ENCODE data around the gene NOTCH3.

The NOTCH3 gene

DNA sequence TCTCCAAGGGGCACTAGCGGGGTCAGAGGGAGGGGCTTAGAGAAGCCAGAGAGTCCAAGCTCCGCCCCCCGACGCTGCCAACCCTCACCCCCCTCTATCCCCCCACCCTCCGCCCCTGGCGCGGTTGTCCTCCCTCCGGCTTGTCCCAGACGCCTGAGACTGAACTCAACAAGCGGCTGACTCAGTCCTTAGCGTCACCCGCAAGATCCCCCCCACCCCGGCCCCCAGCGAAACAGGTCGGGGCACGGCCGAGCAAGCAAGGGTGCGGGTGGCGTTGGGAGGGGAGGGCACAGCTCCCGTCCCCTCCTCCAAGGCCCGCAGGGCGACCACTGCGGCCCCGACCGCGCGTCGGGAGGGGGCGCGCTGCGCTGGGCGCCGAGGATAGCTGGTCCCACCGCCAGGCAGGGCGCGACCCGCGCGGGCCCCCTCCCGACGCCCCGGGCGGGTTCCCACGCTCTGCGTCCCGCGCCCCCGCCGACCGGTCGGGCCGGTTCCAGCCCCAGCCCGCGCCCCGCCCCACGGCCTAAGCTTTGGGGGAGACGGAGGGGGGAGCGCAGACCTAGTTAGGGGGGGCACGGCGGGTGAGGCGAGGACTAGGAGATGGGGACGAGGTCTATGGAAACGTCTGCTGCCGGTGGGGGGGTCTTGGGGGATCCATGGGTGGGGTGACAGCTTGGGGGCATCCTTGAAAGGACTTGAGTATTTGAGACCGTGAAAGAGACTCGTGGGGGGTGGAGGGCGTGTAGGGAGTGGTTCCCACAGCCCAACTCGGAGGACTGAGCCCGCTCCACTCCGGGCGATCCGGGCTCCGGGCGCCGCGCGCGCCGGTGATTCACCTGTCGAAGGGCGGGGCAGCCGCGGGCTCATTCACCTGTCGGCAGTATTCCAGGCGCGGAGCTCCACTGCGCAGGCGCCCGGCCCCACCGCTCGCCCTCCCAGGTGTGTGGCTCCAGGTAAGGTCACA is 5.1 kb downstream of the NOTCH3 start:
- no peak for DNase-seq

GRCh38 chr19:15194938-15195337 is 5.9 kb downstream of the NOTCH3 start:
- no peak for DNase-seq

GRCh38 chr19:15191982-15192381 is 8.8 kb downstream of the NOTCH3 start:
- DNase-seq: no peak

GRCh38 chr19:15191514-15191913 is 9.3 kb downstream of the NOTCH3 start:
- DNase-seq: no peak

GRCh38 chr19:15188851-15189250 is 11.9 kb downstream of the NOTCH3 start:
- no peak for DNase-seq

GRCh38 chr19:15187026-15188007 is 13.5 kb downstream of the NOTCH3 start:
- DNase-seq: no peak

DNA sequence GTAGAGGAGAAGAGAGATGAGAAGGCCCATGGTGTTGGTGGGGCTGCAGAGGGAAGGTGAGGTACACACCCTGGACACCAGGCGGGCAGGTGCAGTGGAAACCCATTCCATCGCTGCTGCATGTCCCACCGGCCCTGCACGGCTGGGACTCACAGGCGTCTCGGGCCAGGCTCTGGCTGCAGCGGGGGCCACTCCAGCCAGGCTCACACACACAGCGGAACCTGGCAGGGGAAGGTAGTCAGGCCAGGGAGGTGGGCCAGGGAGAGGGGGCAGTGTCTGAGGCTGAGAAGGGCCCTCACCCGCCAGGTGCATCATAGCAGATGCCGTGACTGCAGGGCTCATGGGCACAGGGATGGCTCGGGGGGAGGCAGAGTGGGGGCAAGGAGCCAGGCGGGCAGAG is 15.6 kb downstream of the NOTCH3 start:
- no peak for DNase-seq

- no peak for DNase-seq
These were observed 16.0 kb downstream of the NOTCH3 start for GRCh38 chr19:15184776-15185175.

- DNase-seq: no peak
These were observed 19.4 kb downstream of the NOTCH3 start for GRCh38 chr19:15181394-15181793.

GRCh38 chr19:15180451-15181390 is 20.1 kb downstream of the NOTCH3 start:
- no peak for DNase-seq

- DNase-seq: no peak
These were observed 22.0 kb downstream of the NOTCH3 start for GRCh38 chr19:15178629-15179308.

DNA sequence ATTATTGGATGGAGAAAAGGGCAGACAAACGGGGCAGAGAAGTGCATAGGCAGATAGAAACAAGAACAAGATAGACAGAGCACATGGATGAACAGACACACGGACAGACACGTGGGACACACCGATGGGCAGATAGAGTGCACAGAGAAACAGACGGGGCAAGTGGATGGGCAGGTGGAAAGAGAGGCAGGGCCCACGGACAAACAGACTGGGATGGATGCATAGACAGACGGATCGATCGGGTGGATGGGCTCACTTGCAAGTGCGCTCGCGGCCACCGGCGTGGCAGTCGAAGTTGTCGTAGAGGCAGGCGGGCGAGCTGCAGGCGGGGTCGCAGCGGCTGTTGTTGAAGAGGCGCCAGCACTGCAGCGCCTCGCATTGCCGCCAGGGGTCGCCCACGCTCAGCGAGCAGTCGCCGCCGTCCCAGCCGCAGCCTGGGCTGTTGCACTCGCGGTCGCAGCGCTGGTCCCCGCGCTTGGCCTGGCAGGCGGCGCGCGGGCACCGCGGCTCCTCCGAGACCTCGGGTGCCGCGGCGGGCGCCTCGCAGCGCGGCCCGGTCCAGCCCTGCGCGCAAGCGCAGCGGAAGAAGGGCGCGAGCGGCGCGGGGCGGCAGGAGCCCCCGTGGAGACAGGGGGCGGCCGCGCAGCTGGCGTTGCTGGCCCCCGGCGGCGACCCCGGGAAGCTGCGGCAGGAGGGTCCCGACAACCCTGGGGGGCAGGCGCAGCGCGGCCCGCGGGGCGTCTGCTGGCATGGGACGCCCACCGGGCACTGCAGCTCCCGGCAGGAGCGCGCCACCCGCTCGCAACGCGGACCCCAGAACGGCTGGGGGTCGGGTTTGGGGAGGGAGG is 23.3 kb downstream of the NOTCH3 start:
- peak; percentile 48 to 83 (median 72) for DNase-seq

DNA sequence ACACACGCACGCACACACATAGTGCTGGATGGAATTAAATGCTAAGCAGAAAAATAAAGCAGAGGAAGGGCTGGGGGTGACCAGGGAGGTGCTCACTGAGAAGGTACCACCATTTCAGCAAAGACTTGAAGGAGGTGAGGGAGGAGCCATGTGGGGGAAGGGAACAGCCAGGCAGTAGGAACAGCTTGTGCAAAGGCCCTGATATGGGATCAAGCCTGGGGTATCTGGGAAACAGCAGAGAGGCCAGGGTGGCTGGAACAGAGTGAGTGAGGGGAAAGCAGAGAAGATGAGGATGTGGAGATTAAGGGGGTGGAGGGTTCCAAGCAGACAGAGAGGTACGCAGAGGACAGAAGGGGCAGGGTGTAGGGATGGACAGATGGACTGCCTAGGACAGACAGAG is 25.2 kb downstream of the NOTCH3 start:
- no peak for DNase-seq

- no peak for DNase-seq
These were observed 26.9 kb downstream of the NOTCH3 start for GRCh38 chr19:15173746-15174404.

DNA sequence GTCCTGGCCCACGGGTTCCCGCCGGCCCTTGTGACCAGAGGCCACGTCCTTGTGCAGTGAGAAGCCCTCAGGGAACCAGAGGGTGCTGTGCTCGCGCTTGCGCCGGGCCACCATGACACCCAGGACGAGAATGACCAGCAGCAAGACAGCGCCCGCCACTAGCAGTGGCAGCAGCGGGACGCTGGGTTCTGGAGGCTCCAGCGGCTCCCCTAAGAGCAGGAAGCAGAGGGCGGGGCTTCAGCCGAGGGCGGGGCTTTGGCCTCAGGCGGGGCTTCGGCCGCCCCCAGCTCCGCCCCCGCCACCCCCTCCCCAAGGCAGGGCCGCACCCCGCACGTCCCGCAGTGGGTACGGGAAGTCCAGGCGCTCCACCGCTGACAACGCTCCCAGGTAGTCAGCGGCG is 30.4 kb downstream of the NOTCH3 start:
- DNase-seq: no peak

- no peak for DNase-seq
These were observed 31.1 kb downstream of the NOTCH3 start for GRCh38 chr19:15169541-15170285.

- DNase-seq: no peak
These were observed 34.1 kb downstream of the NOTCH3 start for GRCh38 chr19:15166700-15167099.

DNA sequence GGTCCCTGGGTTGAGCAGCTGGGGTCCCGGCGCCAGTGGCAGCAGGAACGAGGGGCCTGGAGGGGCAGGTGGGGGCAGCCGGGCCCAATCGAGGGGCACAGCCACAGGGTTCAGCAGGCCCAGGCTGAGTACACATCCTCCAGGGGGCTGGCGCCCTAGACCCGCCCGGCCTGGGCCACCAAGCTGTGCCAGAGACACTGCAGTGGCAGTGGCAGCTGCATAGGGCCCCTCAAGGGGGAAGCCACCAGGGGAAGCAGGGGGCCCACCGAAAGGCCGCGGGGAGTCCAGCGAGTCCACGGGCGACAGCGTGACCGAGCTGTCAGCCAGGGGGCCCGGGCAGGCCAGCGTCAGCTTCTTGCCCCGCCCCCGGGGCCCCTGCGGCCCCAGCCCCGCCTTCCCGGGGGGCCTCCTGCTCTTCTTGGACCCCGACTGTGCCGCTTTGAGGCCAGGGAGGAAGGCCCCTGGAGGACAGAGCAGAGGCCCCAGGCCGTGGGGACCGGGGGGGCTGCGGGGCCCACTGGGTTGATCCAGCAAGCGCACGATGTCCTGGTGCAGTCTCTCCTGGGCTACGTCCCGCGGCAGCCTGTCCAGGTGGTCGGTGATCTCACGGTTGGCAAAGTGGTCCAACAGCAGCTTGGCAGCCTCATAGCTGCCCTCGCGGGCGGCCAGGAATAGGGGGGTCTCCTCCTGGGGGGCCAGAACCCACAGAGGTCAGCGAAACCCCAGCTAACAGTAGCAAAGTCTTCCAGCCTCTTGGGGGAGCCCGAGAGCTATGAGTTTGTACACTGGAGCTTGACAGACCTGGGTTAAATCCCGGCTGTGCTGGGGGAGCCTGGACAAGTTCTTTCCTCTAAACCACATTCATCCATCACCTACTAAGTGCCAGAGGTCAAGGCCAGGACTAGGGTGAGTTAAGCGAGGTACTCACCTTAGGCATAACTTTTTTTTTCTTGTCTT is 39.5 kb downstream of the NOTCH3 start:
- DNase-seq: no peak

Data from activated naive CD4-positive, alpha-beta T cell (primary cell).